Sigmoid colon (tissue), 4 donors: ENCODE data around the gene SMIM38.

ENCODE experiments used
- CTCF ChIP-seq, 4 experiments: fragments of 450-650 bp in 3 of 4; fragments of 200-600 bp in 1 of 4; IDR thresholded peaks; one replicate each; pipeline ENCODE4 v1.5.1; 2016 to 2019; ENCODE audit warnings: antibody characterized with exemption in 4 of 4, mild to moderate bottlenecking in 3 of 4, moderate library complexity in 2 of 4
- EP300 ChIP-seq, 4 donors: sonication (generic); formaldehyde crosslinking; IDR thresholded peaks; one replicate each; pipeline ENCODE4 v1.6.1; 2017; ENCODE audit warnings: antibody characterized with exemption in 4 of 4
- POLR2A ChIP-seq, 2 donors: fragments of 450-650 bp; IDR thresholded peaks; one replicate each; pipeline ENCODE4 v1.6.1; 2016; ENCODE audit warnings: antibody characterized with exemption in 2 of 2, mild to moderate bottlenecking in 2 of 2, moderate library complexity in 2 of 2

- TF ChIP-seq CTCF (IDR thresholded peaks at IDR 0.05) (no peak), EP300 (IDR thresholded peaks at IDR 0.05) (no peak), POLR2A (IDR thresholded peaks at IDR 0.05) (no peak)
These were observed 3.9 kb upstream of the SMIM38 start for GRCh38 chr11:69151836-69152235.
